Measurements from ENCODE around the gene PRR3. TPM values are rescaled to one million over a fixed set of nuclear protein-coding genes. Genes with fewer than 3 reads are reported as not detected.
A peak's percentile ranks its signal among the peaks of the same experiment; 100 is the strongest.

PRR3 gene
- total and polyA plus RNA-seq, 9 of the 15 experiments (the other 6 are each of a cell fraction or from before 2014, with no cell fraction given), result 23.5 to 59.6 (median 28.8) TPM

- TF ChIP-seq AFF4 (CRISPR knock-in tag; IDR thresholded peaks at IDR 0.05) (no peak), ZNF583 (CRISPR knock-in tag; IDR thresholded peaks at IDR 0.05) (no peak), HMGN3 (IDR thresholded peaks at IDR 0.05; ENCODE audit: borderline replicate concordance, extremely low read depth, insufficient read length, low read depth, low read length) (no peak), BCL6 (CRISPR knock-in tag; IDR thresholded peaks at IDR 0.05) (no peak), ZNF277 (CRISPR knock-in tag; IDR thresholded peaks at IDR 0.05; ENCODE audit: borderline replicate concordance) (no peak), RBM22 (IDR thresholded peaks at IDR 0.05; ENCODE audit: low read depth, low read length, poor library complexity, severe bottlenecking) (no peak), CBX8 (IDR thresholded peaks at IDR 0.05; ENCODE audit: borderline replicate concordance, extremely low read depth, low read depth, low read length, poor library complexity, severe bottlenecking) (no peak), SMAD1 (IDR thresholded peaks at IDR 0.05; ENCODE audit: low read depth, low read length, partially characterized antibody) (peak; percentile 91), TCF3 (CRISPR knock-in tag; IDR thresholded peaks at IDR 0.05) (peak; percentile 73), RBM14 (IDR thresholded peaks at IDR 0.05; ENCODE audit: borderline replicate concordance, insufficient read depth, low read depth, low read length) (no peak), U2AF1 (optimal IDR thresholded peaks at IDR 0.05; ENCODE audit: low read depth, low read length) (no peak), GATAD2B (IDR thresholded peaks at IDR 0.05; ENCODE audit: borderline replicate concordance) (peak; percentile 80; the same call in 1 of the 2 replicates), ZNF778 (CRISPR knock-in tag; IDR thresholded peaks at IDR 0.05) (no peak), ATF3 (IDR thresholded peaks at IDR 0.05) (peak; percentile 87), ATF3 (CRISPR knock-in tag; conservative IDR thresholded peaks at IDR 0.05) (peak; percentile 73; the same call in 1 of the 2 replicates)
- TF ChIP-seq, protein P1, sequence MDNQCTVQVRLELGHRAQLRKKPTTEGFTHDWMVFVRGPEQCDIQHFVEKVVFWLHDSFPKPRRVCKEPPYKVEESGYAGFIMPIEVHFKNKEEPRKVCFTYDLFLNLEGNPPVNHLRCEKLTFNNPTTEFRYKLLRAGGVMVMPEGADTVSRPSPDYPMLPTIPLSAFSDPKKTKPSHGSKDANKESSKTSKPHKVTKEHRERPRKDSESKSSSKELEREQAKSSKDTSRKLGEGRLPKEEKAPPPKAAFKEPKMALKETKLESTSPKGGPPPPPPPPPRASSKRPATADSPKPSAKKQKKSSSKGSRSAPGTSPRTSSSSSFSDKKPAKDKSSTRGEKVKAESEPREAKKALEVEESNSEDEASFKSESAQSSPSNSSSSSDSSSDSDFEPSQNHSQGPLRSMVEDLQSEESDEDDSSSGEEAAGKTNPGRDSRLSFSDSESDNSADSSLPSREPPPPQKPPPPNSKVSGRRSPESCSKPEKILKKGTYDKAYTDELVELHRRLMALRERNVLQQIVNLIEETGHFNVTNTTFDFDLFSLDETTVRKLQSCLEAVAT (IDR thresholded peaks at IDR 0.05), result peak in 1 of 2 experiments; percentile 2; a peak in 1 of 4 replicates
- TF ChIP-seq, protein P2, sequence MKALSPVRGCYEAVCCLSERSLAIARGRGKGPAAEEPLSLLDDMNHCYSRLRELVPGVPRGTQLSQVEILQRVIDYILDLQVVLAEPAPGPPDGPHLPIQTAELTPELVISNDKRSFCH (CRISPR knock-in tag; IDR thresholded peaks at IDR 0.05), result no peak
- TF ChIP-seq, protein P2 (tag; IDR thresholded peaks at IDR 0.05), result 0 out of 2 replicates have a peak, but pooled peaks have one; percentile 14
Observed at GRCh38 chr6:30515944-30516753, 40.9 kb upstream of the PRR3 start (continued).
